ENCODE results near the gene FNIP1.

GRCh38 chr5:131810510-131811249 is 13.9 kb upstream of the FNIP1 start:
- TF ChIP-seq, protein P1, sequence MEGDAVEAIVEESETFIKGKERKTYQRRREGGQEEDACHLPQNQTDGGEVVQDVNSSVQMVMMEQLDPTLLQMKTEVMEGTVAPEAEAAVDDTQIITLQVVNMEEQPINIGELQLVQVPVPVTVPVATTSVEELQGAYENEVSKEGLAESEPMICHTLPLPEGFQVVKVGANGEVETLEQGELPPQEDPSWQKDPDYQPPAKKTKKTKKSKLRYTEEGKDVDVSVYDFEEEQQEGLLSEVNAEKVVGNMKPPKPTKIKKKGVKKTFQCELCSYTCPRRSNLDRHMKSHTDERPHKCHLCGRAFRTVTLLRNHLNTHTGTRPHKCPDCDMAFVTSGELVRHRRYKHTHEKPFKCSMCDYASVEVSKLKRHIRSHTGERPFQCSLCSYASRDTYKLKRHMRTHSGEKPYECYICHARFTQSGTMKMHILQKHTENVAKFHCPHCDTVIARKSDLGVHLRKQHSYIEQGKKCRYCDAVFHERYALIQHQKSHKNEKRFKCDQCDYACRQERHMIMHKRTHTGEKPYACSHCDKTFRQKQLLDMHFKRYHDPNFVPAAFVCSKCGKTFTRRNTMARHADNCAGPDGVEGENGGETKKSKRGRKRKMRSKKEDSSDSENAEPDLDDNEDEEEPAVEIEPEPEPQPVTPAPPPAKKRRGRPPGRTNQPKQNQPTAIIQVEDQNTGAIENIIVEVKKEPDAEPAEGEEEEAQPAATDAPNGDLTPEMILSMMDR (IDR thresholded peaks at IDR 0.05) = peak in 2 of 4 experiments; percentile 19 to 45
- TF ChIP-seq EP300 (IDR thresholded peaks at IDR 0.05) (no peak), POLR2A (IDR thresholded peaks at IDR 0.05) (no peak)
